HL-60 (cell line): ENCODE data around the gene MBTD1.
"Not testable (repeated sequence)": the region's sequence is repeated elsewhere in the genome, so short reads cannot be mapped to it uniquely, and the experiment has no call there.

Experiments
- DNase-seq, 2 experiments: peaks; one replicate each; pipeline ENCODE4 v3.0.0-alpha.2; 2010 to 2020; ENCODE audit warnings: low read depth in 1 of 2, low spot score in 1 of 2
- H3K27ac ChIP-seq: fragments of 250-450 bp; sonication (Bioruptor Pico); replicated peaks from 2 replicates; pipeline ENCODE4 v1.5.1; 2020; ENCODE audit warnings: mild to moderate bottlenecking, moderate library complexity
- H3K27me3 ChIP-seq: fragments of 250-450 bp; sonication (Bioruptor Pico); 2 replicates; pipeline ENCODE4 v1.5.1; 2021; ENCODE audit warnings: mild to moderate bottlenecking, moderate library complexity; ENCODE audit not compliant: insufficient read depth, poor library complexity, severe bottlenecking
- H3K4me3 ChIP-seq: replicated peaks from 2 replicates; pipeline ENCODE4 v1.5.1; 2011; ENCODE audit warnings: mild to moderate bottlenecking, control low read depth, low read length; ENCODE audit not compliant: insufficient read depth
- GABPA ChIP-seq: IDR thresholded peaks from 2 replicates; pipeline ENCODE4 v1.6.1; 2012; ENCODE audit warnings: low read depth
- POLR2AphosphoS5 ChIP-seq: IDR thresholded peaks from 2 replicates; pipeline ENCODE4 v1.6.1; 2012; ENCODE audit warnings: low read depth
- SPI1 ChIP-seq: IDR thresholded peaks from 2 replicates; pipeline ENCODE4 v1.6.1; 2012; ENCODE audit warnings: low read depth, mild to moderate bottlenecking, borderline replicate concordance
- TF ChIP-seq, protein P1 (sequence below): IDR thresholded peaks from one replicate; pipeline ENCODE4 v1.5.1; 2011; ENCODE audit warnings: low read length, control low read depth, inconsistent platforms; ENCODE audit not compliant: insufficient read depth
- TF ChIP-seq, protein P2 (sequence below): IDR thresholded peaks from 2 replicates; pipeline ENCODE4 v1.6.1; 2012; ENCODE audit warnings: low read depth; ENCODE audit not compliant: insufficient replicate concordance

MBTD1 gene

DNA sequence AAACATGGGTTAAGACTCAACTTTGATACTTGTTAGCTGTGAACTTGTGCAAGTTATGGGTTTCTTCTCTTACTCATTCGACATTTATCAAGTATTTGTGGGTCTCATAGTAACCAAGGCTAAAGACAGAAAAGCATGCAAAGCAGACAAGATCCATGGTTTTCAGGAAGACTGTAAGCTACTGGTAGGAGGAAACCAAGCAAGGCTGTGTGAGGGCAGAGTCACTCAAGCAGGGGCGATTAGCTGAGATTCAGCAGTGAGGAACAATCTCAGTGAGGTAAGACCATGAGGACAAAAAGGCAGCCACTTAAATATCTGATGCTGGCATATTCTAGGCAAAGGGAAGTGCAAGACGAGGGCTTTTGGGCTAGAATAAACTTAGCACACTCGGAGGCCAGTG lies 29.5 kb downstream of the MBTD1 start:
- H3K27me3 ChIP-seq, result no peaks in the 10 kb centered on the region
- TF ChIP-seq GABPA (no peak), POLR2AphosphoS5 (no peak), SPI1 (no peak)
- TF ChIP-seq, protein P1, sequence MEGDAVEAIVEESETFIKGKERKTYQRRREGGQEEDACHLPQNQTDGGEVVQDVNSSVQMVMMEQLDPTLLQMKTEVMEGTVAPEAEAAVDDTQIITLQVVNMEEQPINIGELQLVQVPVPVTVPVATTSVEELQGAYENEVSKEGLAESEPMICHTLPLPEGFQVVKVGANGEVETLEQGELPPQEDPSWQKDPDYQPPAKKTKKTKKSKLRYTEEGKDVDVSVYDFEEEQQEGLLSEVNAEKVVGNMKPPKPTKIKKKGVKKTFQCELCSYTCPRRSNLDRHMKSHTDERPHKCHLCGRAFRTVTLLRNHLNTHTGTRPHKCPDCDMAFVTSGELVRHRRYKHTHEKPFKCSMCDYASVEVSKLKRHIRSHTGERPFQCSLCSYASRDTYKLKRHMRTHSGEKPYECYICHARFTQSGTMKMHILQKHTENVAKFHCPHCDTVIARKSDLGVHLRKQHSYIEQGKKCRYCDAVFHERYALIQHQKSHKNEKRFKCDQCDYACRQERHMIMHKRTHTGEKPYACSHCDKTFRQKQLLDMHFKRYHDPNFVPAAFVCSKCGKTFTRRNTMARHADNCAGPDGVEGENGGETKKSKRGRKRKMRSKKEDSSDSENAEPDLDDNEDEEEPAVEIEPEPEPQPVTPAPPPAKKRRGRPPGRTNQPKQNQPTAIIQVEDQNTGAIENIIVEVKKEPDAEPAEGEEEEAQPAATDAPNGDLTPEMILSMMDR, result no peak
- TF ChIP-seq, protein P2, sequence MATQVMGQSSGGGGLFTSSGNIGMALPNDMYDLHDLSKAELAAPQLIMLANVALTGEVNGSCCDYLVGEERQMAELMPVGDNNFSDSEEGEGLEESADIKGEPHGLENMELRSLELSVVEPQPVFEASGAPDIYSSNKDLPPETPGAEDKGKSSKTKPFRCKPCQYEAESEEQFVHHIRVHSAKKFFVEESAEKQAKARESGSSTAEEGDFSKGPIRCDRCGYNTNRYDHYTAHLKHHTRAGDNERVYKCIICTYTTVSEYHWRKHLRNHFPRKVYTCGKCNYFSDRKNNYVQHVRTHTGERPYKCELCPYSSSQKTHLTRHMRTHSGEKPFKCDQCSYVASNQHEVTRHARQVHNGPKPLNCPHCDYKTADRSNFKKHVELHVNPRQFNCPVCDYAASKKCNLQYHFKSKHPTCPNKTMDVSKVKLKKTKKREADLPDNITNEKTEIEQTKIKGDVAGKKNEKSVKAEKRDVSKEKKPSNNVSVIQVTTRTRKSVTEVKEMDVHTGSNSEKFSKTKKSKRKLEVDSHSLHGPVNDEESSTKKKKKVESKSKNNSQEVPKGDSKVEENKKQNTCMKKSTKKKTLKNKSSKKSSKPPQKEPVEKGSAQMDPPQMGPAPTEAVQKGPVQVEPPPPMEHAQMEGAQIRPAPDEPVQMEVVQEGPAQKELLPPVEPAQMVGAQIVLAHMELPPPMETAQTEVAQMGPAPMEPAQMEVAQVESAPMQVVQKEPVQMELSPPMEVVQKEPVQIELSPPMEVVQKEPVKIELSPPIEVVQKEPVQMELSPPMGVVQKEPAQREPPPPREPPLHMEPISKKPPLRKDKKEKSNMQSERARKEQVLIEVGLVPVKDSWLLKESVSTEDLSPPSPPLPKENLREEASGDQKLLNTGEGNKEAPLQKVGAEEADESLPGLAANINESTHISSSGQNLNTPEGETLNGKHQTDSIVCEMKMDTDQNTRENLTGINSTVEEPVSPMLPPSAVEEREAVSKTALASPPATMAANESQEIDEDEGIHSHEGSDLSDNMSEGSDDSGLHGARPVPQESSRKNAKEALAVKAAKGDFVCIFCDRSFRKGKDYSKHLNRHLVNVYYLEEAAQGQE, result no peak
- H3K4me3 ChIP-seq, result no peak overlapping the region
- DNase-seq, result no peak
- H3K27ac ChIP-seq, result no peak overlapping the region

DNA sequence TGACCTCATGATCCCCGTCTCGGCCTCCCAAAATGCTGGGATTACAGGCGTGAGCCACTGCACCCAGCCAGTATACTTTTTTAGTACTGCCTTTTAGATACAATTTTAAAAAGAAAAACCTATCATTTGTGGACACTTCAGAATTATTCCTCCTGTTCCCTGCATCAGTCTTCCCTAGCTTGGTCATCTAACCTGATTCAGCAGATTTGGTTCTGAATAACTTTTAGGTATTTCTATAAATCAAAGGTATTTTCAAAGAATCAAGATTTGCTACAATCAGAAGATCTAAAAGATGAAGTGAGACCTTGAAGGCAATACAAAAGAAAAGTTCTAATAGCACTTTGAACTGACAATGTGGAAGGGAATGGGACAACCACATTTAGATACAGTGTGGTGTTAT lies 30.0 kb downstream of the MBTD1 start:
- Histone ChIP-seq H3K4me3 (no peak overlapping the region), H3K27me3 (no peaks in the 10 kb centered on the region), H3K27ac (no peak overlapping the region)
- no peak for TF ChIP-seq SPI1
- TF ChIP-seq, protein P2, result no peak
- no peak for TF ChIP-seq GABPA
- no peak for TF ChIP-seq POLR2AphosphoS5
- no peak for DNase-seq

DNA sequence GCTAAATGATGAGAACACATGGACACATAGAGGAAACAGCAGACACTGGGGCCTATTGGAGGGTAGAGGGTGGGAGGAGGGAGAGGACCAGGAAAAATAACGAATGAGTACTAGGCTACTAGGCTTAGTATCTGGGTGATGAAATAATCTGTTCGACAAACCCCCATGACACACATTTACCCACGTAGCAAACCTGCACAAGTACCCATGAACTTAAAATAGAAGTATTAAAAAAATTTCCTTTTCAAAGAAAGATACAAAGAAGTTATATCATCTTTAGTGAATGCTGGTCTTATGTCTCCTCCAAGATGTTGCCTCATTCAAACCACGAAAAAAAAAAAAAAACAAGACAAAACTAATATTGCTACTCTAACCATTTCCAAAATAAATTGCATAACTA lies 31.7 kb downstream of the MBTD1 start:
- H3K27me3 ChIP-seq, result no peaks in the 10 kb centered on the region
- no peak for DNase-seq
- TF ChIP-seq, protein P2, result no peak
- TF ChIP-seq POLR2AphosphoS5, result no peak
- no peak for TF ChIP-seq SPI1
- TF ChIP-seq, protein P1, result no peak
- H3K4me3 ChIP-seq, result no peak overlapping the region
- H3K27ac ChIP-seq, result no peak overlapping the region

DNA sequence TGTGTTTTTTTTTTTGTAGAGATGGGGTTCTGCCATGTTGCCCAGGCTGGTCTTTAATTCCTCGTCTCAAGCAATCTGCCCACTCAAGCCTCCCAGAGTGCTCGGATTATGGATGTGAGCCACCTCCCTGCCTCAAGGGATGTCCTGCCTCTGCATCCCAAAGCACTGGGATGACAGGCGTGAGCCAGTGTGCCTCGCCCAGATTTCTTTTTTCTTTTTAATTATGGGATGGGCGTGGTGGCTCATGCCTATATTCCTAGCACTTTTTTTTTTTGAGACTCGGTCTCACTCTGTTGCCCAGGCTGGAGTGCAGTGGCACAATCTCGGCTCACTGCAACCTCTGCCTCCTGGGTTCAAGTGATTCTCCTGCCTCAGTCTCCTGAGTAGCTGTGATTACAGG lies 34.3 kb downstream of the MBTD1 start:
- DNase-seq, H3K27ac ChIP-seq, H3K27me3 ChIP-seq, H3K4me3 ChIP-seq: not testable (repeated sequence)
